GM12872 (cell line): ENCODE measurements around the gene C1GALT1.
A peak's percentile ranks its signal among the peaks of the same experiment; 100 is the strongest.

Source experiments
- CTCF ChIP-seq: IDR thresholded peaks from 3 replicates; pipeline ENCODE4 v1.5.1; 2011; ENCODE audit warnings: low read depth, mild to moderate bottlenecking, low read length, moderate library complexity; ENCODE audit not compliant: insufficient read depth

The C1GALT1 gene

GRCh38 chr7:7182156-7183060, at the start of gene C1GALT1:
Gene C1GALT1, plus strand, starts transcription at chr7:7182544. Its CDS starts 51,776 bp downstream, at chr7:7234320.
- peak; percentile 63 for TF ChIP-seq CTCF

GRCh38 chr7:7134046-7134445, 48.3 kb upstream of the C1GALT1 start:
- TF ChIP-seq CTCF = no peak

DNA sequence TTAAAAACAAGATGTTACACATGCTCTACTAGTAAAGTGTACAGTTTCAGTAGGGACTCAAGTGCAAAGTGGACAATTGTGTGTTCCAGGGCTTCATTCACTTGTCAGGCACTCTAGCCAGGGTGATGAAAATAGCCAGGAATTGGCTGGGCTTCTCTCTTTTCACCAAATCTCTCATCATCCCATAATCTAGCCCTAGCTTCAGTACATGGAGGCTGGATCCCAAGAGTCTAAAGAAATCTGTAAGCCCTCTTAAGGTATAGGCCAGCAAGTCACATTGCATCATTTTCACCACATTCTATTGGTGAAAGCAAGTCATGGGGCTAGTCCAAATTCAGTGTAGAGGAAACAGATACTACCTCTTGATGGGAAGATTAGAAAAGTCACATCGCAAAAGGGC, 47.3 kb upstream of the C1GALT1 start:
- no peak for TF ChIP-seq CTCF

DNA sequence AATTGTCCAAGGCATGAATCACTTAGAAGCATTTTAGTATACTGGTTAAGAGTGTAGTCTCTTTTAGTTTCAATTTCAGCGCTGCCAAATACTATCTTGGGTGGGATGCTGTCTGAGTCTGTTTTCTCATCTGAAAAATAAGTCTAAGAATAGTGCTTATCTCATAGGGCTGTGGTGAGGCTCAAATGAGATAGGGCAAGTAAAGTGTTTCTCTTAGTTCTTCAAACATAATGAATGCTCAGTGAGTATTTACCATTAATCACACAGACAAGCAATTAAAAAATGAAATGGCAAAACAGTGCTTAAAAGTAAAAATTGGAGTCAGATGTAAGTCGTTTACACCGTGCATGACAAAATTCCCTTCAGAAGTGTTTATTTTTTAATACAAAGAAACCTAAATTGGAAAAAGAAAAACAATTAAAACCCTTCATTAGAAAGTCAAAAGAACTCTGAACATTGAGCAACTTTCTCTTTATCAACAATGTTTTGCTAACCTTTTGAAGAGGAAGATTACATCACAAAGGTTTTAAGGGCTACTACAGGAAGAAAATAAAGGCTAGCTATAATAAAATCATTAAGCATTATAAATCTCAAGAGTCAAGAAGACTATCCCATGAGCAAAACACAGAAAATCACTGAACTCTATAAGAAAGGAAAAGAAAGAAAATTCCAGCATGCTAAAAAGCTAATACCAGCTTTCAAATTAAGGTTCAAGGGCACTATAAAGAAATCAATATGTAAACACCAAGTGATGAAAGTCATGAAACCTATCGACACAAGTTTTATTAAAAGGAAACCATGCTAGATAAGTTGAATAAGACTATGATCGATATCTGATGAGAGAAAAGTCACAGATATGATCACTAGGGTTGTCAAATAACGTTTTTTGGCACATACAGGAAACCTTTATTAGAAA, 45.6 kb upstream of the C1GALT1 start:
- TF ChIP-seq CTCF = no peak

DNA sequence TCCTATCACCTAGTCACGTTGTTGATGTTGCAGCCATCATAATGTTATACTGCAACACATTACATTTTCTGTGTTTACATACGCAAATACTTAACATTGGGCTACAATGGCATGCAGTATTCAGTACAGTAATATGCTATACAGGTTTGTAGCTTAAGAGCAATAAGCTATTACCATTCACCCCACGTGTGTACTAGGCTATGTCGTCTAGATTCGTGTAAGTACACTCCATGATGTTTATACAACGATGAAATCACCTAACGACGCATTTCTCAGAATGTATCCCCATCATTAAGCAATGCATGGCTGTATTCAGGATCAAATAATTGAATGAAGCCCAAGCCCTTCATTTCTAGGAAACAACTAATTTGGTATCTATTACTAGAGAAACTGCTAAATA, 43.4 kb upstream of the C1GALT1 start:
- no peak for TF ChIP-seq CTCF

- TF ChIP-seq CTCF = no peak
These were observed 35.5 kb upstream of the C1GALT1 start for GRCh38 chr7:7146837-7147236.

DNA sequence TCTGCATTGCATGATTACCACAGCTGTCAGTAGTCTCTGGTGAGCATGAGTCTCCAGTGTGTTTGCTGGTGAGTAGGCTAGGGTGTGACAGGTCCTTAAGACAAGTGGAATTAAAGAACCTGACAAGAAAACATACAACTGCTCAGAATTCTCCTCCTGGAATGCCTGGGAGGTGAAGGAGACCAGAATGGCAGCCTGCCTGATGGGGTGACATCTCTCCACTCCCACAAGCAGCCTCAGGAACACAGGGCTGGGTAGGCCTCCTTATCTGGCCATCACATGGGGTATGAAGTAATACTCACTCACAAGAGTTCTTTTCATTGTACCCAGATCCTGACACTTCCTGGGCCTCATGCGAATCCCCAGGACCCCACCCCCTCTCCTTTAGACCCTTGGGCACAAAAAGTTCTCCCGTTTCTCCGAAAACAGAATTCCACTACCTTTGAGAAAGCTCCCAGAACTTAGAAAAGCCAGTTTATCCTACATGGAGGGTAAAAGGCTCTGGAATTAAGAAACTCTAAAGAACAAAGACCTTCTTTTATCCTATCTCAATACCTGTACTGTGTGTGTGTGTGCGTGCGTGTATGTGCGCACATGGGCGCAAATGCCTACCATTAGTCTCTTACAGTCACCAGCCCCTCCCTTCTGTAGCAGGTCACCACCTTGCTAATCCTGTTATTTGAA, 33.4 kb upstream of the C1GALT1 start:
- TF ChIP-seq CTCF = no peak
